Calu3 (cell line): ENCODE results near the gene NMRAL1. TPM values are rescaled to one million over a fixed set of nuclear protein-coding genes. Genes with fewer than 3 reads are reported as not detected.

Source experiments
- BruUV-seq: library from RNA; stranded (reverse); fragments of 400-500 nt; replicated peaks from 2 replicates; lab custom pipeline; 2021; lab: Mats Ljungman, UMichigan
- CTCF ChIA-PET: fragments of 300-600 bp; sonication (Branson Sonifier 250); formaldehyde crosslinking; loops from one replicate; lab custom pipeline; 2022; ENCODE audit warnings: antibody characterized with exemption; lab: Charles Lee
- DNase-seq: peaks from one replicate; pipeline ENCODE4 v3.0.0; 2022
- H3K27ac Mint-ChIP-seq: one replicate; pipeline ENCODE4 v1.8.0; 2022; ENCODE audit warnings: mixed read lengths; ENCODE audit not compliant: unreplicated experiment
- H3K27me3 Mint-ChIP-seq: one replicate; pipeline ENCODE4 v1.8.0; 2022; ENCODE audit warnings: mixed read lengths; ENCODE audit not compliant: unreplicated experiment
- H3K36me3 Mint-ChIP-seq: one replicate; pipeline ENCODE4 v1.8.0; 2022; ENCODE audit warnings: mild to moderate bottlenecking, moderate library complexity, mixed read lengths; ENCODE audit not compliant: insufficient read depth, unreplicated experiment
- H3K4me1 Mint-ChIP-seq: one replicate; pipeline ENCODE4 v1.8.0; 2022; ENCODE audit warnings: mild to moderate bottlenecking, low read depth, mixed read lengths; ENCODE audit not compliant: unreplicated experiment
- H3K4me3 Mint-ChIP-seq: one replicate; pipeline ENCODE4 v1.8.0; 2022; ENCODE audit warnings: mild to moderate bottlenecking, low read depth, moderate library complexity, mixed read lengths; ENCODE audit not compliant: unreplicated experiment
- H3K9me3 Mint-ChIP-seq: one replicate; pipeline ENCODE4 v1.8.0; 2022; ENCODE audit warnings: low read depth, mixed read lengths; ENCODE audit not compliant: unreplicated experiment
- CTCF ChIP-seq: fragments of 200-600 bp; IDR thresholded peaks from one replicate; pipeline ENCODE4 v1.8.0; 2022; ENCODE audit warnings: antibody characterized with exemption; ENCODE audit not compliant: unreplicated experiment
- intact Hi-C: fragments of 100-400 bp; cut with micrococcal nuclease; formaldehyde crosslinking; loops from one replicate; pipeline ENCODE4 v1.10.0; 2022; ENCODE audit not compliant: unreplicated experiment
- total RNA-seq: library from RNA; stranded (reverse); gene quantifications from 2 replicates; pipeline ENCODE4 v1.2.3, GENCODE V29; 2022

NMRAL1 gene
- total RNA-seq, 1 experiment from 2014 or later, result 101 TPM

- Mint-ChIP-seq H3K9me3 (no peaks in the 10 kb centered on the region), H3K4me1 (no peaks in the 10 kb centered on the region), H3K4me3 (no peak overlapping the region), H3K36me3 (peaks cover 83% of the 10 kb centered on the region), H3K27ac (no peak overlapping the region), H3K27me3 (no peaks in the 10 kb centered on the region)
- no TSS peak for BruUV-seq
- intact Hi-C loops, result no loop called here
- no peak for DNase-seq
- CTCF ChIA-PET, result no interaction called here
- TF ChIP-seq CTCF, result no peak
Measured at GRCh38 chr16:4465977-4466779, 8.2 kb downstream of the NMRAL1 start.

GRCh38 chr16:4463522-4464163 lies 10.8 kb downstream of the NMRAL1 start:
- Mint-ChIP-seq H3K4me1 (no peaks in the 10 kb centered on the region), H3K36me3 (peaks cover 84% of the 10 kb centered on the region), H3K4me3 (no peak overlapping the region), H3K9me3 (no peaks in the 10 kb centered on the region), H3K27me3 (no peaks in the 10 kb centered on the region), H3K27ac (no peak overlapping the region)
- DNase-seq, result no peak
- CTCF ChIA-PET, result no interaction called here
- no TSS peak for BruUV-seq
- no peak for TF ChIP-seq CTCF
- intact Hi-C loops, result no loop called here

GRCh38 chr16:4461250-4462085 lies 13.0 kb downstream of the NMRAL1 start:
- Mint-ChIP-seq H3K36me3 (peaks cover 82% of the 10 kb centered on the region), H3K4me3 (no peak overlapping the region), H3K4me1 (no peaks in the 10 kb centered on the region), H3K27me3 (no peaks in the 10 kb centered on the region), H3K9me3 (no peaks in the 10 kb centered on the region), H3K27ac (no peak overlapping the region)
- CTCF ChIA-PET, result no interaction called here
- DNase-seq, result no peak
- intact Hi-C loops, result no loop called here
- no peak for TF ChIP-seq CTCF
- BruUV-seq, result no TSS peak

GRCh38 chr16:4460936-4461249 lies 13.5 kb downstream of the NMRAL1 start:
- intact Hi-C loops, result no loop called here
- H3K4me1 Mint-ChIP-seq, result no peaks in the 10 kb centered on the region
- DNase-seq, result no peak
- H3K27me3 Mint-ChIP-seq, result no peaks in the 10 kb centered on the region
- no peak for TF ChIP-seq CTCF
- CTCF ChIA-PET, result interaction anchor here (0.7 kb wide), 2 partner anchors 15 to 88 kb away, joined by 3 to 6 read pairs; no protein-coding TSS in a partner anchor
- no peaks in the 10 kb centered on the region for H3K9me3 Mint-ChIP-seq
- no TSS peak for BruUV-seq
- H3K4me3 Mint-ChIP-seq, result no peak overlapping the region
- peaks cover 82% of the 10 kb centered on the region for H3K36me3 Mint-ChIP-seq
- no peak overlapping the region for H3K27ac Mint-ChIP-seq
